NCI-H146 treated with DMSO at 0.1 percent for 48 hours (cell line): ENCODE measurements around the gene KAT6B.

ENCODE experiments used
- DNase-seq: peaks from one replicate; lab custom pipeline; 2025; ENCODE audit not compliant: unreplicated experiment; lab: John Stamatoyannopoulos, UW

The KAT6B gene

GRCh38 chr10:74981831-74982633, 155.6 kb downstream of the KAT6B start:
- no peak for DNase-seq

GRCh38 chr10:74982634-74982982, 156.2 kb downstream of the KAT6B start:
- DNase-seq, result no peak

GRCh38 chr10:74983383-74983782, 157.0 kb downstream of the KAT6B start:
- DNase-seq, result no peak

GRCh38 chr10:74987339-74988053, 161.1 kb downstream of the KAT6B start:
- DNase-seq, result no peak

GRCh38 chr10:74988054-74988775, 161.8 kb downstream of the KAT6B start:
- DNase-seq, result no peak

- peak; percentile 94 for DNase-seq
These were observed 162.6 kb downstream of the KAT6B start for GRCh38 chr10:74988832-74989561.

- DNase-seq, result peak; percentile 65
These were observed 165.0 kb downstream of the KAT6B start for GRCh38 chr10:74991435-74991834.

- no peak for DNase-seq
These were observed 165.7 kb downstream of the KAT6B start for GRCh38 chr10:74992068-74992467.

- DNase-seq, result no peak
These were observed 167.2 kb downstream of the KAT6B start for GRCh38 chr10:74993649-74994048.

GRCh38 chr10:74994854-74995253, 168.5 kb downstream of the KAT6B start:
- no peak for DNase-seq

- no peak for DNase-seq
These were observed 169.4 kb downstream of the KAT6B start for GRCh38 chr10:74995806-74996205.

GRCh38 chr10:74997163-74997562, 170.8 kb downstream of the KAT6B start:
- DNase-seq, result no peak

- no peak for DNase-seq
These were observed 174.4 kb downstream of the KAT6B start for GRCh38 chr10:75000748-75001321.

GRCh38 chr10:75001715-75002350, 175.4 kb downstream of the KAT6B start:
- no peak for DNase-seq

- DNase-seq, result no peak
These were observed 175.9 kb downstream of the KAT6B start for GRCh38 chr10:75002351-75002725.

GRCh38 chr10:75002967-75003594, 176.7 kb downstream of the KAT6B start:
- no peak for DNase-seq

GRCh38 chr10:75003891-75004290, 177.5 kb downstream of the KAT6B start:
- no peak for DNase-seq

GRCh38 chr10:75007646-75008045, 181.2 kb downstream of the KAT6B start:
- DNase-seq, result no peak

GRCh38 chr10:75008952-75009351, 182.6 kb downstream of the KAT6B start:
- DNase-seq, result no peak

- DNase-seq, result no peak
These were observed 183.0 kb downstream of the KAT6B start for GRCh38 chr10:75009426-75009825.
